HepG2 (cell line): Measurements from ENCODE around the gene SCYL1. TPM values are rescaled to one million over a fixed set of nuclear protein-coding genes. Genes with fewer than 3 reads are reported as not detected.

Experiments
- ATAC-seq: fragments of 200-7000 bp; cut with Tn5 transposase; 3 replicates; pipeline ENCODE4 v1.9.1; 2020; ENCODE audit warnings: mild to moderate bottlenecking, moderate library complexity
- BruUV-seq: library from RNA; stranded (reverse); fragments of 400-500 nt; replicated peaks from 2 replicates; lab custom pipeline; 2021; lab: Mats Ljungman, UMichigan
- CTCF ChIA-PET: fragments of 300-600 bp; formaldehyde crosslinking; extraction: SDS; loops from one replicate; lab custom pipeline; 2021; ENCODE audit warnings: low total read pairs, inconsistent platforms, low intra/inter-chr PET ratio; lab: Yijun Ruan, JAX
- POLR2A ChIA-PET: fragments of 350-600 bp; sonication (Branson Sonifier 250); formaldehyde crosslinking; loops from one replicate; lab custom pipeline; 2020; ENCODE audit warnings: antibody characterized with exemption, inconsistent platforms; lab: Yijun Ruan, JAX
- DNase-seq: peaks from one replicate; pipeline ENCODE4 v3.0.0-alpha.2; 2015; ENCODE audit warnings: low spot score
- FAIRE-seq: peaks from 3 replicates; lab custom pipeline; 2011; peaks lifted over from hg19 to GRCh38; lab: Jason Lieb, UNC
- H2AFZ ChIP-seq: one replicate; pipeline ENCODE4 v1.6.1; 2011; ENCODE audit warnings: low read length, inconsistent platforms
- H3K27ac ChIP-seq: fragments of 300-600 bp; 3 replicates; pipeline ENCODE4 v1.8.0; 2011; ENCODE audit warnings: mixed run types, mild to moderate bottlenecking, mixed read lengths, low read length, inconsistent platforms; ENCODE audit not compliant: insufficient read depth; ENCODE audit errors: extremely low read length
- H3K27me3 ChIP-seq, 2 experiments: fragments of 200-600 bp in 1 of 2; 2 replicates in 1 of 2; 3 replicates in 1 of 2; pipeline versions ENCODE4 v1.6.0 to v1.8.0; 2011; ENCODE audit warnings: low read length in 2 of 2, mild to moderate bottlenecking in 2 of 2, moderate library complexity in 2 of 2, inconsistent platforms in 1 of 2; ENCODE audit not compliant: insufficient read depth in 2 of 2, control insufficient read depth in 1 of 2
- H3K36me3 ChIP-seq, 2 experiments: fragments of 200-600 bp in 1 of 2; replicated peaks in 1 of 2; 2 replicates in 1 of 2; 3 replicates in 1 of 2; pipeline versions ENCODE4 v1.5.1 to v1.8.0; 2011; ENCODE audit warnings: low read length in 2 of 2, inconsistent platforms in 1 of 2; ENCODE audit not compliant: insufficient read depth in 2 of 2, control insufficient read depth in 1 of 2
- H3K4me1 ChIP-seq: 2 replicates; pipeline ENCODE4 v1.5.1; 2012; ENCODE audit warnings: low read length, inconsistent platforms; ENCODE audit not compliant: insufficient read depth
- H3K4me2 ChIP-seq: 2 replicates; pipeline ENCODE4 v1.6.0; 2011; ENCODE audit warnings: low read depth, low read length, inconsistent platforms
- H3K4me3 ChIP-seq, 3 experiments: fragments of 200-600 bp in 1 of 3; sonication (generic), shearing (Covaris generic) in 1 of 3; replicated peaks in 1 of 3; 2 replicates each; pipeline ENCODE4 v1.5.1; 2011 to 2016; ENCODE audit warnings: low read length in 3 of 3, inconsistent platforms in 2 of 3, low read depth in 2 of 3, mild to moderate bottlenecking in 2 of 3, control low read depth in 1 of 3, mixed read lengths in 1 of 3; ENCODE audit not compliant: insufficient read depth in 1 of 3
- H3K79me2 ChIP-seq: one replicate; pipeline ENCODE4 v1.6.1; 2011; ENCODE audit warnings: low read length, inconsistent platforms; ENCODE audit not compliant: insufficient read depth
- H3K9ac ChIP-seq: 2 replicates; pipeline ENCODE4 v1.6.0; 2011; ENCODE audit warnings: mild to moderate bottlenecking, low read depth, low read length, inconsistent platforms; ENCODE audit not compliant: insufficient read depth
- H3K9me3 ChIP-seq: 2 replicates; pipeline ENCODE4 v1.5.1; 2012; ENCODE audit warnings: mild to moderate bottlenecking, low read length
- H4K20me1 ChIP-seq: 2 replicates; pipeline ENCODE4 v1.6.0; 2011; ENCODE audit warnings: inconsistent platforms, mild to moderate bottlenecking, low read length, moderate library complexity; ENCODE audit not compliant: insufficient read depth
- KLF13 ChIP-seq: sonication (generic); formaldehyde crosslinking; IDR thresholded peaks from 2 replicates; pipeline ENCODE4 v1.4.0; 2020; ENCODE audit warnings: mild to moderate bottlenecking, missing genetic modification reagents
- LCORL ChIP-seq, 2 experiments: fragments of 450-650 bp in 1 of 2; sonication (generic) in 1 of 2; formaldehyde crosslinking in 1 of 2; IDR thresholded peaks; 2 replicates each; pipeline versions ENCODE4 v1.5.0 to v1.6.1; 2017 to 2020; ENCODE audit warnings: antibody characterized with exemption in 1 of 2, missing genetic modification reagents in 1 of 2
- MTERF4 ChIP-seq: sonication (generic); formaldehyde crosslinking; IDR thresholded peaks from 2 replicates; pipeline ENCODE4 v1.8.0; 2023; ENCODE audit warnings: mild to moderate bottlenecking, missing genetic modification reagents
- TP53 ChIP-seq: sonication (generic); formaldehyde crosslinking; conservative IDR thresholded peaks from 2 replicates; pipeline ENCODE4 v1.4.0; 2020; ENCODE audit warnings: missing genetic modification reagents
- ZC3H4 ChIP-seq: sonication (generic); formaldehyde crosslinking; IDR thresholded peaks from 2 replicates; pipeline ENCODE4 v1.4.0; 2020; ENCODE audit warnings: missing genetic modification reagents, borderline replicate concordance
- ZNF337 ChIP-seq: sonication (generic); formaldehyde crosslinking; IDR thresholded peaks from 2 replicates; pipeline ENCODE4 v1.5.1; 2020; ENCODE audit warnings: missing genetic modification reagents, low read depth, mild to moderate bottlenecking, borderline replicate concordance
- ZNF720 ChIP-seq: sonication (generic); formaldehyde crosslinking; IDR thresholded peaks from 2 replicates; pipeline ENCODE4 v1.4.0; 2020; ENCODE audit warnings: missing genetic modification reagents
- WGBS: methylation state at CpG from one replicate; pipeline ENCODE4 v1.1.6; 2017; ENCODE audit warnings: low lambda C conversion rate; 5-methylcytosine and 5-hydroxymethylcytosine counted together
- in situ Hi-C: cut with HindIII; loops from 2 replicates; pipeline ENCODE4 v1.10.0; 2017; ENCODE audit warnings: low pct_unique_long_range_greater_than_20kb; ENCODE audit not compliant: extremely low pct_ligation_motif_present
- intact Hi-C: fragments of 100-400 bp; cut with micrococcal nuclease; formaldehyde crosslinking; loops from one replicate; pipeline ENCODE4 v1.10.0; 2022; ENCODE audit not compliant: unreplicated experiment
- polyA plus RNA-seq, 8 experiments: library from polyadenylated mRNA; depleted of rRNA in 3 of 8; stranded (reverse) in 7 of 8; unstranded in 1 of 8; fragments of >200 nt; fragmentation: Illumina TruSeq in 4 of 8; extraction: Trizol in 4 of 8; gene quantifications; 2 replicates each; pipeline versions ENCODE4 v1.2.1 to v1.2.3, GENCODE V29; 2011 to 2016; ENCODE audit warnings: low read depth in 4 of 8, missing spikeins in 1 of 8, mixed read lengths in 1 of 8; ENCODE audit not compliant: insufficient read depth in 1 of 8
- total RNA-seq, 5 experiments: library from RNA; depleted of rRNA; stranded (reverse); fragments of >200 nt; fragmentation: Illumina TruSeq; extraction: Trizol; gene quantifications; 2 replicates each; pipeline ENCODE4 v1.2.3, GENCODE V29; 2016; ENCODE audit warnings: low read depth in 1 of 5
- TF ChIP-seq, protein P1 (sequence below): sonication (generic); formaldehyde crosslinking; IDR thresholded peaks from 2 replicates; pipeline ENCODE4 v1.4.0; 2020; ENCODE audit warnings: missing genetic modification reagents, mild to moderate bottlenecking, borderline replicate concordance
- TF ChIP-seq, protein P2 (sequence below): sonication (generic); formaldehyde crosslinking; IDR thresholded peaks from 2 replicates; pipeline ENCODE4 v1.5.0; 2020; ENCODE audit warnings: mild to moderate bottlenecking, missing genetic modification reagents
- TF ChIP-seq, protein P3 (sequence below): sonication (generic); formaldehyde crosslinking; IDR thresholded peaks from 2 replicates; pipeline ENCODE4 v1.8.1; 2023; ENCODE audit warnings: mild to moderate bottlenecking, missing genetic modification reagents
- TF ChIP-seq, protein P4 (sequence below): sonication (generic); formaldehyde crosslinking; IDR thresholded peaks from 2 replicates; pipeline ENCODE4 v1.4.0; 2020; ENCODE audit warnings: mild to moderate bottlenecking, missing genetic modification reagents, borderline replicate concordance

SCYL1 gene
- total and polyA plus RNA-seq, 2 of the 13 experiments (the other 11 are each of a cell fraction or from before 2014, with no cell fraction given): 65.9 to 103 TPM

GRCh38 chr11:65584723-65585171, 59.9 kb downstream of the SCYL1 start (continued):
- TF ChIP-seq, protein P1, sequence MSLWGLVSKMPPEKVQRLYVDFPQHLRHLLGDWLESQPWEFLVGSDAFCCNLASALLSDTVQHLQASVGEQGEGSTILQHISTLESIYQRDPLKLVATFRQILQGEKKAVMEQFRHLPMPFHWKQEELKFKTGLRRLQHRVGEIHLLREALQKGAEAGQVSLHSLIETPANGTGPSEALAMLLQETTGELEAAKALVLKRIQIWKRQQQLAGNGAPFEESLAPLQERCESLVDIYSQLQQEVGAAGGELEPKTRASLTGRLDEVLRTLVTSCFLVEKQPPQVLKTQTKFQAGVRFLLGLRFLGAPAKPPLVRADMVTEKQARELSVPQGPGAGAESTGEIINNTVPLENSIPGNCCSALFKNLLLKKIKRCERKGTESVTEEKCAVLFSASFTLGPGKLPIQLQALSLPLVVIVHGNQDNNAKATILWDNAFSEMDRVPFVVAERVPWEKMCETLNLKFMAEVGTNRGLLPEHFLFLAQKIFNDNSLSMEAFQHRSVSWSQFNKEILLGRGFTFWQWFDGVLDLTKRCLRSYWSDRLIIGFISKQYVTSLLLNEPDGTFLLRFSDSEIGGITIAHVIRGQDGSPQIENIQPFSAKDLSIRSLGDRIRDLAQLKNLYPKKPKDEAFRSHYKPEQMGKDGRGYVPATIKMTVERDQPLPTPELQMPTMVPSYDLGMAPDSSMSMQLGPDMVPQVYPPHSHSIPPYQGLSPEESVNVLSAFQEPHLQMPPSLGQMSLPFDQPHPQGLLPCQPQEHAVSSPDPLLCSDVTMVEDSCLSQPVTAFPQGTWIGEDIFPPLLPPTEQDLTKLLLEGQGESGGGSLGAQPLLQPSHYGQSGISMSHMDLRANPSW (CRISPR knock-in tag): no peak
- TF ChIP-seq, protein P2, sequence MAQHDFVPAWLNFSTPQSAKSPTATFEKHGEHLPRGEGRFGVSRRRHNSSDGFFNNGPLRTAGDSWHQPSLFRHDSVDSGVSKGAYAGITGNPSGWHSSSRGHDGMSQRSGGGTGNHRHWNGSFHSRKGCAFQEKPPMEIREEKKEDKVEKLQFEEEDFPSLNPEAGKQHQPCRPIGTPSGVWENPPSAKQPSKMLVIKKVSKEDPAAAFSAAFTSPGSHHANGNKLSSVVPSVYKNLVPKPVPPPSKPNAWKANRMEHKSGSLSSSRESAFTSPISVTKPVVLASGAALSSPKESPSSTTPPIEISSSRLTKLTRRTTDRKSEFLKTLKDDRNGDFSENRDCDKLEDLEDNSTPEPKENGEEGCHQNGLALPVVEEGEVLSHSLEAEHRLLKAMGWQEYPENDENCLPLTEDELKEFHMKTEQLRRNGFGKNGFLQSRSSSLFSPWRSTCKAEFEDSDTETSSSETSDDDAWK (CRISPR knock-in tag): no peak
- no peak for TF ChIP-seq ZNF720

DNA sequence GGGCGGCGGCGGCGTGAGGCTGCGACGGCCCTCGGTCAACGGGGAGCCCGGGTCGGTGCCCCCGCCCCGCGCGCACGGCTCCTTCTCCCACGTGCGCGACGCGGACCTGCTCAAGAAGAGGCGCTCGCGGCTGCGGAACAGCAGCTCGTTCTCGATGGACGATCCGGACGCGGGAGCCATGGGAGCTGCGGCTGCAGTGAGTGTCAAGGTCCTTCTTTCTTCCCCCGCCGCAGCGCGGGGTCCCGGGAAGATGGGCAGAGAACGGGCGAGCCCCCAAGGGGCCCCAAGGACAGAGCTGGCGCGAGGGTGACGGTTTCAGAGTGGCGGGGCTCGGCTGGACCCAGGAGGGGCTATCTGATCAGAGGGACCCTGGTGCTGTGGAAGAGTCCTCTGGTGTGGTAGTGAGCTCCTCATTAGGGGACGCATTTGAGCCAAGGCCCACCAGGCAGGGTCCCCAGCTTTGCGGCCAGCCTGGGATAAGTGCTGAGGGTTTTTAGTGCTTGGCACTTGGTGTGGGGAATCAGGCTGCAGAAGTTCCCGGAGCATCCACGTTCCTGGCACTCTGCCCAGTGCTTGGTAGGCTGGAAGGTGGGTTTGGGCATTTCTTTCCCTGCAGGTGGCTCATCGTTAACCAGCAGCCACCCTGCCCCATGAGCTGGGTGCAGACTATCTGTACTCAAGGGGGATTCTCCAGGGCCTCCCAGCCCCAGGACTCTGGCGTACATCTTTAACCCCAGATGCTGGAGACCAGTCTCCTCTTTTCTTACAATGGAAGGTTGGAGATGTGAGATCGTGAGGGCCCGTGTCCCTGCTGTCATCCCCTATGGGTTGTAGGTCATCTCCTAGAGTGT, 60.7 kb downstream of the SCYL1 start:
- FAIRE-seq: no peak
- POLR2A ChIA-PET: interaction anchor here (1.3 to 2.1 kb wide), 3 partner anchors 8 to 11 kb away, joined by 3 to 6 read pairs (median 4); partner anchors contain the start of gene KCNK7
- ATAC-seq: no peak
- intact Hi-C loops: no loop called here
- in situ Hi-C loops: loop anchor here (5.0 kb wide), 1 partner anchor 43 kb away; no protein-coding TSS in a partner anchor
- H3K4me3 ChIP-seq: no peak overlapping the region
- no peaks in the 10 kb centered on the region for H3K9me3 ChIP-seq
- CTCF ChIA-PET: no interaction called here
- H3K36me3 ChIP-seq: 0 out of 5 replicates have a peak, but pooled peaks cover 0 to 3% of the 10 kb centered on the region in 2 experiments
- H3K4me2 ChIP-seq: no peak overlapping the region
- no TSS peak for BruUV-seq
- peaks cover 33% of the 10 kb centered on the region for H3K4me1 ChIP-seq
- no peak overlapping the region for H3K27ac ChIP-seq
- H3K9ac ChIP-seq: no peak overlapping the region
- TF ChIP-seq TP53 (no peak), ZNF337 (no peak), MTERF4 (CRISPR knock-in tag) (no peak), KLF13 (CRISPR knock-in tag) (no peak), LCORL (IDR thresholded peaks at IDR 0.05) (no peak), LCORL (CRISPR knock-in tag; IDR thresholded peaks at IDR 0.05) (no peak), ZC3H4 (CRISPR knock-in tag) (no peak)
- TF ChIP-seq, protein P3, sequence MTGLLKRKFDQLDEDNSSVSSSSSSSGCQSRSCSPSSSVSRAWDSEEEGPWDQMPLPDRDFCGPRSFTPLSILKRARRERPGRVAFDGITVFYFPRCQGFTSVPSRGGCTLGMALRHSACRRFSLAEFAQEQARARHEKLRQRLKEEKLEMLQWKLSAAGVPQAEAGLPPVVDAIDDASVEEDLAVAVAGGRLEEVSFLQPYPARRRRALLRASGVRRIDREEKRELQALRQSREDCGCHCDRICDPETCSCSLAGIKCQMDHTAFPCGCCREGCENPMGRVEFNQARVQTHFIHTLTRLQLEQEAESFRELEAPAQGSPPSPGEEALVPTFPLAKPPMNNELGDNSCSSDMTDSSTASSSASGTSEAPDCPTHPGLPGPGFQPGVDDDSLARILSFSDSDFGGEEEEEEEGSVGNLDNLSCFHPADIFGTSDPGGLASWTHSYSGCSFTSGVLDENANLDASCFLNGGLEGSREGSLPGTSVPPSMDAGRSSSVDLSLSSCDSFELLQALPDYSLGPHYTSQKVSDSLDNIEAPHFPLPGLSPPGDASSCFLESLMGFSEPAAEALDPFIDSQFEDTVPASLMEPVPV (CRISPR knock-in tag): no peak
- TF ChIP-seq, protein P4, sequence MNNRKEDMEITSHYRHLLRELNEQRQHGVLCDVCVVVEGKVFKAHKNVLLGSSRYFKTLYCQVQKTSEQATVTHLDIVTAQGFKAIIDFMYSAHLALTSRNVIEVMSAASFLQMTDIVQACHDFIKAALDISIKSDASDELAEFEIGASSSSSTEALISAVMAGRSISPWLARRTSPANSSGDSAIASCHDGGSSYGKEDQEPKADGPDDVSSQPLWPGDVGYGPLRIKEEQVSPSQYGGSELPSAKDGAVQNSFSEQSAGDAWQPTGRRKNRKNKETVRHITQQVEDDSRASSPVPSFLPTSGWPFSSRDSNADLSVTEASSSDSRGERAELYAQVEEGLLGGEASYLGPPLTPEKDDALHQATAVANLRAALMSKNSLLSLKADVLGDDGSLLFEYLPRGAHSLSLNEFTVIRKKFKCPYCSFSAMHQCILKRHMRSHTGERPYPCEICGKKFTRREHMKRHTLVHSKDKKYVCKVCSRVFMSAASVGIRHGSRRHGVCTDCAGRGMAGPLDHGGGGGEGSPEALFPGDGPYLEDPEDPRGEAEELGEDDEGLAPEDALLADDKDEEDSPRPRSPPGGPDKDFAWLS (CRISPR knock-in tag): no peak
- WGBS: 97% methylated on average over 40 of the region's 51 CpGs
- H3K27me3 ChIP-seq: no peaks in the 10 kb centered on the region
- H3K79me2 ChIP-seq: no peaks in the 10 kb centered on the region
- H4K20me1 ChIP-seq: no peaks in the 10 kb centered on the region
- no peak overlapping the region for H2AFZ ChIP-seq
- DNase-seq: no peak
